Activated CD4-positive, alpha-beta T cell treated with anti-CD3 and anti-CD28 coated beads, Interleukin-2, amount 50 U/mL, for 1 hour (primary cell): ENCODE results near the gene ADRA1B.

Source experiments
- DNase-seq: peaks from one replicate; pipeline ENCODE4 v3.0.0-alpha.2; 2020

Gene ADRA1B

DNA sequence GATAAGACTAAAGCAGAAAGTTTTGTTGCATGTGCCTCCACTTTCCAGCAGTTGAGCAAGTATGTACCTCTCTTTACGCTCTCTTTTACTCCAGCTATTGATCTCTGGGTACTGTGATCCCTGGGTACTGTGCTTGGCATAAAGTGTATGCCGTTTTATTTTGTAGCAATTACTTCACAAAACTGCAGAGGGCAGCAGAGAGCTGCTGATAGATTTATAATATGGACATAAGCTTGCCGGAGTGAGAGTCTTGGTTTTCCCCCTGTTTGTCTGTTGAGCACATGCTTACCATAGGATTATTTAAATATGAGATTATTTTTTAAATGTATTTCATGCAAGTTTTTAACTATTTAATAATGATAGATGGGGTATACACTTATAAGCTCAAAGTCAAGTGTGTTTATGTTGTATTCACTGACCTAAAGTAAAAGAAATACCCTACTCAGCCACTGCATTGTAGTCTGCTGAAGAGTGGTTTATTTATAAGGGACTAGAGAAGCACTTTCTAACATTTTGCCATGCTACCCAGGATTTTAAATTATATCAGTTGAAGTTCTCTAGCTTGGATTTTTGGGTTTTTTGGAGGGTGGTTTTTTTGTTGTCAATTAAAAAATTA lies 105.7 kb downstream of the ADRA1B start:
- DNase-seq = peak; percentile 38
